AG09319 (cell line): ENCODE data around the gene SLC6A16.

ENCODE experiments used
- DNase-seq: peaks from one replicate; pipeline ENCODE4 v3.0.0-alpha.2; 2010; ENCODE audit warnings: low read depth; ENCODE audit errors: extremely low read depth
- TF ChIP-seq, protein P1 (sequence below): IDR thresholded peaks from 2 replicates; pipeline ENCODE4 v1.5.1; 2011; ENCODE audit warnings: low read depth, mild to moderate bottlenecking, inconsistent platforms, low read length, moderate library complexity

SLC6A16 gene

GRCh38 chr19:49271080-49271753, 53.8 kb downstream of the SLC6A16 start:
- no peak for DNase-seq
- TF ChIP-seq, protein P1, sequence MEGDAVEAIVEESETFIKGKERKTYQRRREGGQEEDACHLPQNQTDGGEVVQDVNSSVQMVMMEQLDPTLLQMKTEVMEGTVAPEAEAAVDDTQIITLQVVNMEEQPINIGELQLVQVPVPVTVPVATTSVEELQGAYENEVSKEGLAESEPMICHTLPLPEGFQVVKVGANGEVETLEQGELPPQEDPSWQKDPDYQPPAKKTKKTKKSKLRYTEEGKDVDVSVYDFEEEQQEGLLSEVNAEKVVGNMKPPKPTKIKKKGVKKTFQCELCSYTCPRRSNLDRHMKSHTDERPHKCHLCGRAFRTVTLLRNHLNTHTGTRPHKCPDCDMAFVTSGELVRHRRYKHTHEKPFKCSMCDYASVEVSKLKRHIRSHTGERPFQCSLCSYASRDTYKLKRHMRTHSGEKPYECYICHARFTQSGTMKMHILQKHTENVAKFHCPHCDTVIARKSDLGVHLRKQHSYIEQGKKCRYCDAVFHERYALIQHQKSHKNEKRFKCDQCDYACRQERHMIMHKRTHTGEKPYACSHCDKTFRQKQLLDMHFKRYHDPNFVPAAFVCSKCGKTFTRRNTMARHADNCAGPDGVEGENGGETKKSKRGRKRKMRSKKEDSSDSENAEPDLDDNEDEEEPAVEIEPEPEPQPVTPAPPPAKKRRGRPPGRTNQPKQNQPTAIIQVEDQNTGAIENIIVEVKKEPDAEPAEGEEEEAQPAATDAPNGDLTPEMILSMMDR: no peak

DNA sequence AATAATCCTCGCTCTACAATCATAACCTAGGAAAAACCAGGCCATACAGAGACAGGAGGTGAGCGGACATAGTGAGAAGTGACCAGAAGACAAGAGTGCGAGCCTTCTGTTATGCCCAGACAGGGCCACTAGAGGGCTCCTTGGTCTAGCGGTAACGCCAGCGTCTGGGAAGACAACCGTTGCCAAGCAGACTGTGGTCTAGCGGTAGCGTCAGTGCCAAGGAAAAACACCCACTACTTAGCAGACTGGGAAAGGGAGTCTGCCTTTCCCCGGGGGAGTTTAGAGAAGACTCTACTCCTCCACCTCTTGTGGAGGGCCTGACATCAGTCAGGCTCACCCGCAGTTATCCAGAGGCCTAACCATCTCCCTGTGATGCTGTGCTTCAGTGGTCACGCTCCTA, 58.6 kb downstream of the SLC6A16 start:
- DNase-seq: peak; percentile 12

- TF ChIP-seq, protein P1: no peak
Observed at GRCh38 chr19:49264258-49264657, 60.7 kb downstream of the SLC6A16 start.

DNA sequence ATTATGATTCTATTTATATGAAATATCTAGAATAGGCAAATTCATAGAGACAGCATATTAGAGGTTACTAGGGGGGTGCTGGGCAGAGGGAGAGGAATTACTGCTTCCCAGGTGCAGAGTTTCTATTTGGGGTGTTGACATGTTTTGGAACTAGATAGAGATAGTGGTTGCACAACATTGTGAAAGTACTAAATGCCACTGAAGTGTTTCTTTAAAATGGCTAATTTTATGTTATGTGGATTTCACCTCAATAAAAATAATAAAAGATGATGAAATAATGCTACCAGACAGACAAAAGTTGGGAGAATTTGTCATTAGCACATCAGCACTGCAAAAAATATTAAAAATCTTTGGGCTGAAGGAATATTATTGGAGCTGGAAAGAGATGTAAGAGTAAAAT, 63.4 kb downstream of the SLC6A16 start:
- TF ChIP-seq, protein P1: no peak
- no peak for DNase-seq

More at GRCh38 chr19:49264258-49264657, 60.7 kb downstream of the SLC6A16 start:
- no peak for DNase-seq

GRCh38 chr19:49256691-49257090, 68.3 kb downstream of the SLC6A16 start:
- DNase-seq: no peak
- TF ChIP-seq, protein P1: no peak

GRCh38 chr19:49255674-49256073, 69.3 kb downstream of the SLC6A16 start:
- no peak for DNase-seq
- TF ChIP-seq, protein P1: no peak

DNA sequence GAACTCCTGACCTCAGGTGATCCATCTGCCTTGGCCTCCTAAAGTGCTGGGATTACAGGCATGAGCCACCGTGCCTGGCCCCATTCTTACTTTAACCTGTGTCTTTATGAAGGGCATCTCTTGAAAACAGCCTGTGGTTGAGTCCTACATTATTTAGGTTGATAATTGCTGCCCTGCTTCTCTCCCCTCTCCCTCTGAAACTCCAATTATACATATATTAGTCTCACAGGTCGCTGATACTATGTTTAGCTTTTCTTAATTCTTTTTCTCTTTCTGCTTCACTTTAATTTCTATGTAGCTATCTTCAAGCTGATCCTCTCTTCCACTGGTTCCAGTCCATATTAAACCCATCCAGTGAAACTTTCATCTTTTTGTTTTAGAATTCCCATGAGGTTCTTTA, 75.1 kb downstream of the SLC6A16 start:
- TF ChIP-seq, protein P1: no peak
- DNase-seq: no peak

DNA sequence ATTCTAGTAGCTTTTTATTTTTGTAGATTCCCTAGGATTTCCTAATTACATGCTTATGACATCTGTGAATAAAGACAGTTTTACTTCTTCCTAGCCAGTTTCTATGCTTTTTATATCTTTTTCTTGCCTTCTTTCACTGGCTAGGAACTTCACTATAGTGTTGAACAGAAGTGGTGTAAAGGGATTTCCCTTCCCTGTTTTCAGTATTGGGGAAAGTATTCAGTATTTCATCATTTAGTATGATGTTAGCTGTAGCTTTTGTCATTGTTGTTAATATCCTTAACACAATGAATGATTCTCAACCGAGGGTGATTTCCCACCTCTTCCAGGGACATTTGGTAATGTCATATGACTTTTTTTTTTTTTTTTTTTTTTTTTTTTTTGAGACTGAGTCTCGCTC, 77.3 kb downstream of the SLC6A16 start:
- no peak for DNase-seq
- TF ChIP-seq, protein P1: no peak
